DND-41 (cell line): Measurements from ENCODE around the gene PHF21B.
A peak's percentile ranks its signal among the peaks of the same experiment; 100 is the strongest.

ENCODE experiments used
- ATAC-seq: fragments of 200-7000 bp; cut with Tn5 transposase; 3 replicates; pipeline ENCODE4 v1.9.1; 2021; ENCODE audit warnings: low read depth; ENCODE audit not compliant: insufficient read depth
- DNase-seq: peaks from one replicate; pipeline ENCODE4 v3.0.0-alpha.2; 2020
- H2AFZ ChIP-seq: 2 replicates; pipeline ENCODE4 v1.6.0; 2012; ENCODE audit warnings: low read depth, low read length
- H3K27ac ChIP-seq: 2 replicates; pipeline ENCODE4 v1.5.1; 2012; ENCODE audit warnings: low read length, inconsistent platforms
- H3K27me3 ChIP-seq: fragments of 200-600 bp; sonication (generic); 2 replicates; pipeline ENCODE4 v1.6.0; 2012; ENCODE audit warnings: low read length, mild to moderate bottlenecking, inconsistent platforms; ENCODE audit not compliant: insufficient read depth, poor library complexity
- H3K36me3 ChIP-seq: 2 replicates; pipeline ENCODE4 v1.5.1; 2012; ENCODE audit warnings: low read length, inconsistent platforms; ENCODE audit not compliant: insufficient read depth
- H3K4me1 ChIP-seq: 2 replicates; pipeline ENCODE4 v1.5.1; 2012; ENCODE audit warnings: mild to moderate bottlenecking, low read length; ENCODE audit not compliant: insufficient read depth
- H3K4me2 ChIP-seq: 2 replicates; pipeline ENCODE4 v1.6.0; 2012; ENCODE audit warnings: mild to moderate bottlenecking, moderate library complexity, low read length, inconsistent platforms; ENCODE audit not compliant: insufficient read depth
- H3K4me3 ChIP-seq, 2 experiments: fragments of 200-600 bp in 1 of 2; shearing (Covaris generic) in 1 of 2; 2 replicates each; pipeline ENCODE4 v1.5.1; 2012 to 2016; ENCODE audit warnings: inconsistent platforms in 2 of 2, low read length in 2 of 2, mild to moderate bottlenecking in 2 of 2, low read depth in 1 of 2, moderate library complexity in 1 of 2
- H3K79me2 ChIP-seq: 2 replicates; pipeline ENCODE4 v1.6.0; 2012; ENCODE audit warnings: low read length, inconsistent platforms; ENCODE audit not compliant: insufficient read depth
- H3K9ac ChIP-seq: 2 replicates; pipeline ENCODE4 v1.6.0; 2012; ENCODE audit warnings: low read depth, mild to moderate bottlenecking, inconsistent platforms, low read length, moderate library complexity
- H3K9me3 ChIP-seq: 2 replicates; pipeline ENCODE4 v1.5.1; 2012; ENCODE audit warnings: low read length, moderate library complexity, mild to moderate bottlenecking, inconsistent platforms; ENCODE audit not compliant: insufficient read depth, severe bottlenecking
- H4K20me1 ChIP-seq: 2 replicates; pipeline ENCODE4 v1.6.0; 2012; ENCODE audit warnings: low read length; ENCODE audit not compliant: insufficient read depth
- EZH2 ChIP-seq: IDR thresholded peaks from 3 replicates; pipeline ENCODE4 v1.6.1; 2012; ENCODE audit warnings: borderline replicate concordance, low read depth, mild to moderate bottlenecking, moderate library complexity, low read length, inconsistent platforms; ENCODE audit not compliant: severe bottlenecking
- TF ChIP-seq, protein P1 (sequence below): IDR thresholded peaks from 2 replicates; pipeline ENCODE4 v1.5.1; 2012; ENCODE audit warnings: borderline replicate concordance, low read length, moderate library complexity, mild to moderate bottlenecking; ENCODE audit not compliant: poor library complexity, severe bottlenecking; ENCODE audit errors: extremely low read depth

Gene PHF21B

GRCh38 chr22:45019861-45020655 is 10.3 kb upstream of the PHF21B start:
- Histone ChIP-seq H3K4me2 (no peak overlapping the region), H2AFZ (no peak overlapping the region), H3K9me3 (no peaks in the 10 kb centered on the region), H3K36me3 (no peaks in the 10 kb centered on the region), H3K27me3 (peaks cover 5% of the 10 kb centered on the region), H4K20me1 (no peaks in the 10 kb centered on the region), H3K9ac (no peak overlapping the region), H3K4me3 (no peak overlapping the region), H3K79me2 (no peaks in the 10 kb centered on the region), H3K27ac (no peak overlapping the region), H3K4me1 (no peaks in the 10 kb centered on the region)
- no peak for TF ChIP-seq EZH2
- TF ChIP-seq, protein P1, sequence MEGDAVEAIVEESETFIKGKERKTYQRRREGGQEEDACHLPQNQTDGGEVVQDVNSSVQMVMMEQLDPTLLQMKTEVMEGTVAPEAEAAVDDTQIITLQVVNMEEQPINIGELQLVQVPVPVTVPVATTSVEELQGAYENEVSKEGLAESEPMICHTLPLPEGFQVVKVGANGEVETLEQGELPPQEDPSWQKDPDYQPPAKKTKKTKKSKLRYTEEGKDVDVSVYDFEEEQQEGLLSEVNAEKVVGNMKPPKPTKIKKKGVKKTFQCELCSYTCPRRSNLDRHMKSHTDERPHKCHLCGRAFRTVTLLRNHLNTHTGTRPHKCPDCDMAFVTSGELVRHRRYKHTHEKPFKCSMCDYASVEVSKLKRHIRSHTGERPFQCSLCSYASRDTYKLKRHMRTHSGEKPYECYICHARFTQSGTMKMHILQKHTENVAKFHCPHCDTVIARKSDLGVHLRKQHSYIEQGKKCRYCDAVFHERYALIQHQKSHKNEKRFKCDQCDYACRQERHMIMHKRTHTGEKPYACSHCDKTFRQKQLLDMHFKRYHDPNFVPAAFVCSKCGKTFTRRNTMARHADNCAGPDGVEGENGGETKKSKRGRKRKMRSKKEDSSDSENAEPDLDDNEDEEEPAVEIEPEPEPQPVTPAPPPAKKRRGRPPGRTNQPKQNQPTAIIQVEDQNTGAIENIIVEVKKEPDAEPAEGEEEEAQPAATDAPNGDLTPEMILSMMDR, result no peak
- DNase-seq (no peak), ATAC-seq (no peak)

DNA sequence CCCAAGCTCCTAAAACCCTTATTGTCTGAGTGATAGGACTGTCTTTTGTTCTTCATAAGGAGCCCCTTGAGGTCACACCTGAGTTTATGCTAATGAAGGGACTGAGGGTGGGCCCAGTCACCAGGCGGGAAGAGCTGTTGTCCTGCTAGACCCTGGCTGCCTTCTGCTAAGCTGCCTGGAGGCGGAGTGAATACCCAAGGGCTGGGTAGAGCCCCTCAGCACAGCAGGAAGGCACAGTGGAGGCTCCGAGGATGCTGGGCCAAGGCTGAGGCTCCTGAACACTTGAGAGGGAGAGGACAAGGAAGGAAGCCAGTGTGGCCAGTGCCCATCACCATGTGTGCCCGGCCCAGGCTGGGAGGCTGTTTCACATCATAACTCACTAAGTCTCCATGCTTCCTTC is 4.8 kb upstream of the PHF21B start:
- TF ChIP-seq EZH2, result no peak
- TF ChIP-seq, protein P1, result peak; percentile 23
- no peak for DNase-seq
- no peak for ATAC-seq
- Histone ChIP-seq H3K4me3 (no peak overlapping the region), H3K4me2 (no peak overlapping the region), H3K4me1 (peaks cover 8% of the 10 kb centered on the region), H3K9ac (no peak overlapping the region), H3K36me3 (no peaks in the 10 kb centered on the region), H4K20me1 (no peaks in the 10 kb centered on the region), H3K9me3 (no peaks in the 10 kb centered on the region), H2AFZ (no peak overlapping the region), H3K27ac (no peak overlapping the region), H3K27me3 (peaks cover 2% of the 10 kb centered on the region), H3K79me2 (no peaks in the 10 kb centered on the region)

DNA sequence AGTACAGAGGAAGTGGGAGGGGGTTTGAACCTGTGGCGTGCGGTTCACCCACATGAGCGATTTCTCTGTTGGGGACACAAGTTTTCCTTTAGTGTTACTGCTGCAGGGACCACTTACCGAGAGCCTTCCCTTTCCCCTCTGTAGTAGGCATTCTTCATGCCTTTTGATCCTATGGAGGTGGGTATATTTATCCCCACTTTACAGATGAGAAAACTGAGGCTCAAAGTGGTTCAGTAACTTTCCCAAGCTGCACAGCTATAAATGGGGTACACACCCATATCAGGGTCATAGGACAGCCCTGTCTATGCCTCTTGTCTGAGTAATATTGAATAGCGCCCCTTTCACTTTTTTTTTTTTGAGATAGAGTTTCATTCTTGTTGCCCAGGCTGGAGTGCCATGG is 3.3 kb upstream of the PHF21B start:
- H2AFZ ChIP-seq, result no peak overlapping the region
- H3K79me2 ChIP-seq, result peaks cover 14% of the 10 kb centered on the region
- H3K4me2 ChIP-seq, result no peak overlapping the region
- TF ChIP-seq, protein P1, result no peak
- TF ChIP-seq EZH2, result no peak
- no peak overlapping the region for H3K4me3 ChIP-seq
- no peak for ATAC-seq
- H3K27me3 ChIP-seq, result peaks cover 2% of the 10 kb centered on the region
- H3K36me3 ChIP-seq, result peaks cover 2% of the 10 kb centered on the region; the same call in 1 of the 2 replicates
- H3K9ac ChIP-seq, result no peak overlapping the region
- no peak for DNase-seq
- no peak overlapping the region for H3K27ac ChIP-seq
- no peaks in the 10 kb centered on the region for H3K9me3 ChIP-seq
- H4K20me1 ChIP-seq, result no peaks in the 10 kb centered on the region; the same call in 1 of the 2 replicates
- peaks cover 12% of the 10 kb centered on the region for H3K4me1 ChIP-seq
